DMS53 (cell line): ENCODE results near the gene USP10.

Experiments
- DNase-seq: peaks from one replicate; lab custom pipeline; 2025; lab: John Stamatoyannopoulos, UW

USP10 gene

GRCh38 chr16:84699712-84700445 is at the start of gene USP10:
USP10 (plus strand) TSS chr16:84700000; CDS start chr16:84700091, 91 bp downstream.
- peak; percentile 84 for DNase-seq

GRCh38 chr16:84650062-84650991 is 49.5 kb upstream of the USP10 start:
- DNase-seq: no peak

GRCh38 chr16:84652566-84652965 is 47.2 kb upstream of the USP10 start:
- DNase-seq: no peak

- no peak for DNase-seq
These were observed 45.6 kb upstream of the USP10 start for GRCh38 chr16:84654238-84654637.

- DNase-seq: no peak
These were observed 44.8 kb upstream of the USP10 start for GRCh38 chr16:84654998-84655397.

- DNase-seq: no peak
These were observed 43.2 kb upstream of the USP10 start for GRCh38 chr16:84656649-84657048.

- no peak for DNase-seq
These were observed 42.5 kb upstream of the USP10 start for GRCh38 chr16:84657229-84657837.

GRCh38 chr16:84658690-84659089 is 41.1 kb upstream of the USP10 start:
- no peak for DNase-seq

GRCh38 chr16:84659656-84660300 is 40.0 kb upstream of the USP10 start:
- DNase-seq: no peak

GRCh38 chr16:84660973-84661372 is 38.8 kb upstream of the USP10 start:
- no peak for DNase-seq

GRCh38 chr16:84661418-84662060 is 38.3 kb upstream of the USP10 start:
- DNase-seq: no peak

GRCh38 chr16:84662471-84662870 is 37.3 kb upstream of the USP10 start:
- no peak for DNase-seq

- DNase-seq: no peak
These were observed 36.2 kb upstream of the USP10 start for GRCh38 chr16:84663433-84664101.

GRCh38 chr16:84665359-84665758 is 34.4 kb upstream of the USP10 start:
- DNase-seq: no peak

- no peak for DNase-seq
These were observed 34.0 kb upstream of the USP10 start for GRCh38 chr16:84665843-84666242.

- DNase-seq: no peak
These were observed 32.0 kb upstream of the USP10 start for GRCh38 chr16:84667600-84668309.

- no peak for DNase-seq
These were observed 29.7 kb upstream of the USP10 start for GRCh38 chr16:84670063-84670462.

- peak; percentile 75 for DNase-seq
These were observed 27.3 kb upstream of the USP10 start for GRCh38 chr16:84672276-84673202.

- DNase-seq: no peak
These were observed 26.6 kb upstream of the USP10 start for GRCh38 chr16:84673203-84673535.
